Prostate gland (tissue), 2 donors: ENCODE results near the gene CORO1A. TPM values are rescaled to one million over a fixed set of nuclear protein-coding genes. Genes with fewer than 3 reads are reported as not detected.

Experiments used
- DNase-seq: peaks from one replicate; pipeline ENCODE4 v3.0.0-alpha.2; 2019; ENCODE audit warnings: low spot score
- H3K27ac ChIP-seq, 2 donors: fragments of 200-600 bp; sonication (generic); 2 replicates each; pipeline ENCODE4 v1.5.1; 2017 to 2019
- H3K27me3 ChIP-seq: fragments of 200-600 bp; sonication (generic); replicated peaks from 2 replicates; pipeline ENCODE4 v1.5.1; 2019; ENCODE audit not compliant: insufficient read depth
- H3K36me3 ChIP-seq, 2 donors: fragments of 200-600 bp; sonication (generic); 1 replicate in 1 of 2; 2 replicates in 1 of 2; pipeline versions ENCODE4 v1.5.1 to v1.8.1; 2017 to 2019
- H3K4me1 ChIP-seq: fragments of 200-600 bp; sonication (generic); replicated peaks from 2 replicates; pipeline ENCODE4 v1.5.1; 2019
- H3K4me3 ChIP-seq, 2 donors: fragments of 200-600 bp; sonication (generic); 2 replicates each; pipeline ENCODE4 v1.5.1; 2017 to 2019
- H3K9me3 ChIP-seq: fragments of 200-600 bp; sonication (generic); 2 replicates; pipeline ENCODE4 v1.5.1; 2017
- POLR2A ChIP-seq: fragments of 450-650 bp; IDR thresholded peaks from one replicate; pipeline ENCODE4 v1.6.1; 2016; ENCODE audit warnings: antibody characterized with exemption, mild to moderate bottlenecking
- POLR2AphosphoS5 ChIP-seq: sonication (generic); formaldehyde crosslinking; IDR thresholded peaks from one replicate; pipeline ENCODE4 v1.6.1; 2017; ENCODE audit warnings: antibody characterized with exemption
- WGBS: methylation state at CpG from one replicate; pipeline ENCODE4 v1.1.5; 2018; 5-methylcytosine and 5-hydroxymethylcytosine counted together
- intact Hi-C: fragments of 100-400 bp; cut with DNase I; formaldehyde crosslinking; loops from one replicate; pipeline ENCODE4 v1.14.2; 2022
- total RNA-seq, 2 donors: library from RNA; depleted of rRNA; stranded (reverse); fragments of >200 nt; gene quantifications; one replicate each; pipeline ENCODE4 v1.1.0, GENCODE V29; 2016
- TF ChIP-seq, protein P1 (sequence below), 4 experiments: fragments of 200-600 bp in 2 of 4; fragments of 450-650 bp in 2 of 4; sonication (generic) in 2 of 4; IDR thresholded peaks; 1 replicate in 3 of 4; 2 replicates in 1 of 4; pipeline ENCODE4 v1.5.1; 2016 to 2019; ENCODE audit warnings: antibody characterized with exemption in 4 of 4, mild to moderate bottlenecking in 2 of 4, moderate library complexity in 2 of 4

Gene CORO1A
- total RNA-seq, 2 donors from 2014 or later: 8.9 to 14.7 TPM

DNA sequence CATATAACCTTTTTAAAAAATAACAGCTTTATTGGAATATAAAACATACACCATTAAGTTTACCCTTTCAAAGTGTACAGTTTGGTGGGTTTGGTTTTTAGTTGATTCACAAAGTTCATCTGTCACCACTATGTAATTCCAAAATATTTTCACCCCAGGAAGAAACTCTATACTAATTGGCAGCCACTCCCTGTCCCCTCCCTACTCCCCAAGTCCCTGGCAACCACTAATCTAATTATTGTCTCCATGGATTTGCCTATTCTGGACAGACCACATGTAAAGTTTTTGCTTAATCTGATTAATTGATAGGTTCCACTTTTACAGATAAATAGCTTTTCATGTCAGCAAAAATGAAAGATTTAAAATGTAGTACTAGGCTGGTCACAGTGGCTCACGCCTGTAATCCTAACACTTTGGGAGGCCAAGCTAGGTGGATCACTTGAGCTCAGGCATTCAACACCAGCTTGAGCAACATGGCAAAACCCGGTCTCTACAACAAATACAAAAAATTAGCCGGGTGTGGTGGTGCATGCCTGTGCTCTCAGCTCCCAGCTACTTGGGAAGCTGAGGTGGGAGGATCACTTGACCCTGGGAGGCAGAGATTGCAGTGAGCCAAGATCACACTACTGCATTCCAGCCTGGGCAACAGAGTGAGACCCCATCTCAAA is 35.4 kb upstream of the CORO1A start:
- Histone ChIP-seq H3K4me3 (no peak overlapping the region), H3K27me3 (no peaks in the 10 kb centered on the region), H3K9me3 (no peaks in the 10 kb centered on the region), H3K4me1 (no peaks in the 10 kb centered on the region), H3K27ac (no peak overlapping the region), H3K36me3 (no peaks in the 10 kb centered on the region)
- intact Hi-C loops: no loop called here
- TF ChIP-seq POLR2AphosphoS5 (no peak), POLR2A (no peak)
- TF ChIP-seq, protein P1, sequence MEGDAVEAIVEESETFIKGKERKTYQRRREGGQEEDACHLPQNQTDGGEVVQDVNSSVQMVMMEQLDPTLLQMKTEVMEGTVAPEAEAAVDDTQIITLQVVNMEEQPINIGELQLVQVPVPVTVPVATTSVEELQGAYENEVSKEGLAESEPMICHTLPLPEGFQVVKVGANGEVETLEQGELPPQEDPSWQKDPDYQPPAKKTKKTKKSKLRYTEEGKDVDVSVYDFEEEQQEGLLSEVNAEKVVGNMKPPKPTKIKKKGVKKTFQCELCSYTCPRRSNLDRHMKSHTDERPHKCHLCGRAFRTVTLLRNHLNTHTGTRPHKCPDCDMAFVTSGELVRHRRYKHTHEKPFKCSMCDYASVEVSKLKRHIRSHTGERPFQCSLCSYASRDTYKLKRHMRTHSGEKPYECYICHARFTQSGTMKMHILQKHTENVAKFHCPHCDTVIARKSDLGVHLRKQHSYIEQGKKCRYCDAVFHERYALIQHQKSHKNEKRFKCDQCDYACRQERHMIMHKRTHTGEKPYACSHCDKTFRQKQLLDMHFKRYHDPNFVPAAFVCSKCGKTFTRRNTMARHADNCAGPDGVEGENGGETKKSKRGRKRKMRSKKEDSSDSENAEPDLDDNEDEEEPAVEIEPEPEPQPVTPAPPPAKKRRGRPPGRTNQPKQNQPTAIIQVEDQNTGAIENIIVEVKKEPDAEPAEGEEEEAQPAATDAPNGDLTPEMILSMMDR (IDR thresholded peaks at IDR 0.05): no peak
- DNase-seq: no peak
- 92% methylated on average over 3 of the region's 3 CpGs for WGBS

DNA sequence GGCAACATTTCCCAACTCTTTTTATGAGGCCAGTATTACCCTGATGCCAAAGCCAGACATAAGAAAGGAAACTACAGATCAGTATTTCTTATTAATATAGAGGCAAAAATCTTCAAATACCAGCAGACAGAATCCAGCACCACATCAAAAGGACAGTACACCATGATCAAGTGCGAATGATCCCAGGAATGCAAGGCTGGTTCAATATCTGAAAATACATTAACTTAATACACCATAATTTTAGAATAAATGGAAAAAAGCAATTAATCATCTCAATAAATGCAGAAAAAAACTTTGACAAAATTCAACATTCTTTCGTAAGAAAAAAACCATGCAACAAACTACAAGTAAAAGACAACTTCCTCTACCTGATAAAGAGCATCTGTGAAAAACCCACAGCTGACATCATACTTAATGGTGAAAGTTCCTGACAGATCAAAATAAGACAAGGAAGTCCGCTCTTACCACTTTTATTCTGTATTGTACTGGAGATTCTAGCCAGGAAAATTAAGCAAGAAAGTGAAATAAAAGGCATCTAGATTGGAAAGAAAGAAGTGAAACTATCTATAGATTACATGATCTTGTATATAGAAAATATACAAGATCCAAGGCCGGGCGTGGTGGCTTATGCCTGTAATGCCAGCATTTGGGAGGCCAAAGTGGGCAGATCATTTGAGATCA is 34.0 kb upstream of the CORO1A start:
- TF ChIP-seq, protein P1 (IDR thresholded peaks at IDR 0.05): no peak
- TF ChIP-seq POLR2AphosphoS5: no peak
- no peak for TF ChIP-seq POLR2A
- no peak overlapping the region for H3K4me3 ChIP-seq
- H3K36me3 ChIP-seq: no peaks in the 10 kb centered on the region
- no peak for DNase-seq
- WGBS: 90% methylated on average over 5 of the region's 5 CpGs
- no peak overlapping the region for H3K27ac ChIP-seq
- no peaks in the 10 kb centered on the region for H3K4me1 ChIP-seq
- H3K9me3 ChIP-seq: no peaks in the 10 kb centered on the region
- intact Hi-C loops: no loop called here
- H3K27me3 ChIP-seq: no peaks in the 10 kb centered on the region

DNA sequence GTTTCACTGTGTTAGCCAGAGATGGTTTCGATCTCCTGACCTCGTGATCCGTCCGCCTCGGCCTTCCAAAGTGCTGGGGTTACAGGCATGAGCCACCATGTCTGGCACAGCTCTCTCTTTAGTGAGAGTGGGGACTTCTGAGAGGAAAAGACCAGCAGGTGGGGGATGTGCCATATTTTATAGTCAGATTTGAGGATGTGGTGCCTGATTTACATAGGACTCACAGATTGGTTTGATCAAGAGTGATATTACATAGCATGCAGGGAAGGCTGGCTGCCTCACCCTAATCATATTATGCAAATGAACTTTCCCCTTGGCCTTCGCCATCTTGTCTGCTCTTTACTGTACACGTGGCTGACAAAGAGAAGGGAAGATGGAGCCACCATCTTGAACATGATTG is 32.3 kb upstream of the CORO1A start:
- Histone ChIP-seq H3K4me1 (no peaks in the 10 kb centered on the region), H3K9me3 (no peaks in the 10 kb centered on the region), H3K36me3 (no peaks in the 10 kb centered on the region), H3K27ac (no peak overlapping the region), H3K4me3 (no peak overlapping the region), H3K27me3 (no peaks in the 10 kb centered on the region)
- DNase-seq: no peak
- TF ChIP-seq POLR2A (no peak), POLR2AphosphoS5 (no peak)
- 93% methylated on average over 7 of the region's 7 CpGs for WGBS
- intact Hi-C loops: no loop called here

DNA sequence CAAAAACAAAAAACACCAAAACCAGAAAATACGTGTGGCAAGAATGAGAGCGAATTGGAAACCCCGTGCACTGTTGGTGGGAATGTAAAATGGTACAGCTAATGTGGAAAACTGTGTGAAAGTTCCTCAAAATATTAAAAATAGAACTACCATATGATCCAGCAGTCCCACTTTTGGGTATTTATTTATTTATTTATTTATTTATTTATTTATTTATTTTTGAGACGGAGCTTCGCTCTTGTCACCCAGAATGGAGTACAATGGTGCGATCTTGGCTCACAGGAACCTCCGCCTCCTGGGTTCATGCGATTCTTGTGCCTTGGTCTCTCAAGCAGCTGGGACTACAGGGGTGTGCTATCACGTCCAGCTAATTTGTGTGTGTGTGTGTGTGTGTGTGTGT is 30.9 kb upstream of the CORO1A start:
- TF ChIP-seq, protein P1 (IDR thresholded peaks at IDR 0.05): no peak
- TF ChIP-seq POLR2AphosphoS5 (no peak), POLR2A (no peak)
- H3K36me3 ChIP-seq: no peaks in the 10 kb centered on the region
- 97% methylated on average over 9 of the region's 9 CpGs for WGBS

DNA sequence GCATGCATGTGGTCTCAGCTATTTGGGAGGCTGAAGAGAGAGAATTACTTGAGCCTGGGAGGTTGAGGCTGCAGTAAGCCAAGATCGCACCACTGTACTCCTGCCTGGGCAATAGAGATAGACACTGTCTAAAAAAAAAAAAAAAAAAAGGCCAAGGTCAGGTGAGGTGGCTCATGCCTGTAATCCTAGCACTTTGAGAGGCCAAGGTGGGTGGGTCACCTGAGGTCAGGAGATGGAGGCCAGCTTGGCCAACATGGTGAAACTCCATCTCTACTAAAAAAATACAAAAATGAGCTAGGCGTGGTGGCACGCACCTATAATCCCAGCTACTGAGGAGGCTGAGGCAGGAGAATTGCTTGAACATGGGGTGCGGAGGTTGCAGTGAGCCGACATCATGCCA is 28.2 kb upstream of the CORO1A start:
- Histone ChIP-seq H3K9me3 (no peaks in the 10 kb centered on the region), H3K4me3 (no peak overlapping the region), H3K27me3 (no peaks in the 10 kb centered on the region), H3K4me1 (no peaks in the 10 kb centered on the region), H3K27ac (no peak overlapping the region), H3K36me3 (no peaks in the 10 kb centered on the region)
- intact Hi-C loops: no loop called here
- DNase-seq: no peak
- 92% methylated on average over 5 of the region's 5 CpGs for WGBS
- TF ChIP-seq POLR2A (no peak), POLR2AphosphoS5 (no peak)
- TF ChIP-seq, protein P1 (IDR thresholded peaks at IDR 0.05): no peak

More for the DNA sequence above, 30.9 kb upstream of the CORO1A start:
- DNase-seq: no peak
- Histone ChIP-seq H3K4me3 (no peak overlapping the region), H3K4me1 (no peaks in the 10 kb centered on the region), H3K9me3 (no peaks in the 10 kb centered on the region), H3K27ac (no peak overlapping the region), H3K27me3 (no peaks in the 10 kb centered on the region)
- intact Hi-C loops: no loop called here
